IMR-90 (cell line): Measurements from ENCODE around the gene GPX4. TPM values are rescaled to one million over a fixed set of nuclear protein-coding genes. Genes with fewer than 3 reads are reported as not detected.

Experiments used
- ATAC-seq: fragments of 200-7000 bp; cut with Tn5 transposase; 2 replicates; pipeline ENCODE4 v1.9.1; 2020; ENCODE audit warnings: low read depth, mild to moderate bottlenecking, moderate library complexity
- BruUV-seq: library from RNA; stranded (reverse); fragments of 400-500 nt; replicated peaks from 2 replicates; lab custom pipeline; 2021; lab: Mats Ljungman, UMichigan
- CTCF ChIA-PET: fragments of 300-600 bp; formaldehyde crosslinking; extraction: SDS; loops from one replicate; lab custom pipeline; 2021; ENCODE audit warnings: antibody characterized with exemption; lab: Yijun Ruan, JAX
- POLR2A ChIA-PET: fragments of 300-600 bp; sonication (Branson Sonifier 250); formaldehyde crosslinking; loops from one replicate; lab custom pipeline; 2022; ENCODE audit warnings: antibody characterized with exemption; ENCODE audit not compliant: unreplicated experiment; lab: Charles Lee
- DNase-seq: peaks from one replicate; pipeline ENCODE4 v3.0.0; 2013
- H2AFZ ChIP-seq: replicated peaks from 2 replicates; pipeline ENCODE3; 2013; ENCODE audit warnings: low read length, mild to moderate bottlenecking; ENCODE audit not compliant: poor library complexity
- H2AK5ac ChIP-seq: 2 replicates; pipeline ENCODE4 v1.6.1; 2013; ENCODE audit warnings: low read depth, low read length, inconsistent platforms
- H2AK9ac ChIP-seq: replicated peaks from 2 replicates; pipeline ENCODE3; 2013; ENCODE audit warnings: mild to moderate bottlenecking, low read depth, low read length, moderate library complexity; ENCODE audit not compliant: poor library complexity
- H2BK120ac ChIP-seq: 2 replicates; pipeline ENCODE4 v1.6.1; 2013; ENCODE audit warnings: low read depth, low read length, inconsistent platforms
- H2BK15ac ChIP-seq: 3 replicates; pipeline ENCODE4 v1.6.1; 2013; ENCODE audit warnings: low read depth, low read length, inconsistent platforms
- H2BK20ac ChIP-seq: 2 replicates; pipeline ENCODE4 v1.6.1; 2013; ENCODE audit warnings: low read depth, mild to moderate bottlenecking, inconsistent platforms, low read length, moderate library complexity
- H2BK5ac ChIP-seq: 2 replicates; pipeline ENCODE4 v1.6.1; 2013; ENCODE audit warnings: mild to moderate bottlenecking, low read depth, low read length, inconsistent platforms; ENCODE audit not compliant: poor library complexity, severe bottlenecking
- H3K14ac ChIP-seq: replicated peaks from 2 replicates; pipeline ENCODE4 v1.6.1; 2013; ENCODE audit warnings: low read depth, low read length, inconsistent platforms
- H3K18ac ChIP-seq: 2 replicates; pipeline ENCODE4 v1.6.1; 2013; ENCODE audit warnings: low read depth, low read length, control low read depth
- H3K23ac ChIP-seq: 2 replicates; pipeline ENCODE4 v1.6.1; 2013; ENCODE audit warnings: low read depth, low read length, inconsistent platforms
- H3K27ac ChIP-seq: 2 replicates; pipeline ENCODE4 v1.5.1; 2013; ENCODE audit warnings: mild to moderate bottlenecking, control low read depth, low read length; ENCODE audit not compliant: insufficient read depth
- H3K27me3 ChIP-seq: 2 replicates; pipeline ENCODE4 v1.6.1; 2013; ENCODE audit warnings: low read length; ENCODE audit not compliant: control insufficient read depth, insufficient read depth
- H3K36me3 ChIP-seq: 2 replicates; pipeline ENCODE4 v1.6.1; 2013; ENCODE audit warnings: low read length, mixed read lengths; ENCODE audit not compliant: control insufficient read depth, insufficient read depth
- H3K4ac ChIP-seq: 2 replicates; pipeline ENCODE4 v1.6.1; 2013; ENCODE audit warnings: low read depth, low read length, inconsistent platforms
- H3K4me1 ChIP-seq: 2 replicates; pipeline ENCODE4 v1.6.1; 2013; ENCODE audit warnings: low read length, mixed read lengths; ENCODE audit not compliant: control insufficient read depth, insufficient read depth
- H3K4me2 ChIP-seq: 2 replicates; pipeline ENCODE4 v1.6.1; 2013; ENCODE audit warnings: low read depth, mild to moderate bottlenecking, control low read depth, low read length, moderate library complexity
- H3K4me3 ChIP-seq: 2 replicates; pipeline ENCODE4 v1.5.1; 2013; ENCODE audit warnings: low read depth, mild to moderate bottlenecking, control low read depth, low read length, moderate library complexity; ENCODE audit not compliant: insufficient read depth
- H3K56ac ChIP-seq: 2 replicates; pipeline ENCODE4 v1.6.1; 2013; ENCODE audit warnings: low read length, inconsistent platforms; ENCODE audit not compliant: insufficient read depth; ENCODE audit errors: extremely low read depth
- H3K79me1 ChIP-seq, 2 experiments: 2 replicates each; pipeline ENCODE4 v1.6.1; 2013; ENCODE audit warnings: low read length in 2 of 2, inconsistent platforms in 1 of 2, low read depth in 1 of 2
- H3K9ac ChIP-seq: 2 replicates; pipeline ENCODE4 v1.6.1; 2013; ENCODE audit warnings: low read depth, low read length, control low read depth
- H3K9me1 ChIP-seq: 2 replicates; pipeline ENCODE4 v1.6.1; 2013; ENCODE audit warnings: low read length, inconsistent platforms; ENCODE audit not compliant: insufficient read depth
- H3K9me3 ChIP-seq: 2 replicates; pipeline ENCODE4 v1.6.1; 2013; ENCODE audit warnings: low read length; ENCODE audit not compliant: control insufficient read depth, insufficient read depth
- H4K20me1 ChIP-seq: 2 replicates; pipeline ENCODE4 v1.6.1; 2013; ENCODE audit warnings: low read length, inconsistent platforms; ENCODE audit not compliant: insufficient read depth
- H4K5ac ChIP-seq: 2 replicates; pipeline ENCODE4 v1.6.1; 2013; ENCODE audit warnings: mild to moderate bottlenecking, low read depth, low read length, control low read depth
- H4K8ac ChIP-seq, 2 experiments: 2 replicates each; pipeline ENCODE4 v1.6.1; 2013; ENCODE audit warnings: low read depth in 2 of 2, low read length in 2 of 2, control low read depth in 1 of 2, inconsistent platforms in 1 of 2
- H4K91ac ChIP-seq: 2 replicates; pipeline ENCODE4 v1.6.1; 2013; ENCODE audit warnings: low read depth, low read length, inconsistent platforms; ENCODE audit not compliant: insufficient read depth
- CHD1 ChIP-seq: IDR thresholded peaks from 2 replicates; pipeline ENCODE4 v1.6.1; 2012; ENCODE audit warnings: low read depth, low read length, improper control_type of control experiment
- MAZ ChIP-seq: IDR thresholded peaks from 2 replicates; pipeline ENCODE4 v1.6.1; 2012; ENCODE audit warnings: low read depth, mild to moderate bottlenecking, low read length, improper control_type of control experiment, moderate library complexity, borderline replicate concordance
- MXI1 ChIP-seq: IDR thresholded peaks from 2 replicates; pipeline ENCODE4 v1.6.1; 2012; ENCODE audit warnings: low read depth, mild to moderate bottlenecking, low read length, moderate library complexity, borderline replicate concordance
- POLR2A ChIP-seq: IDR thresholded peaks from 2 replicates; pipeline ENCODE4 v1.6.1; 2012; ENCODE audit warnings: mild to moderate bottlenecking, low read depth, low read length
- RAD21 ChIP-seq: IDR thresholded peaks from 2 replicates; pipeline ENCODE4 v1.6.1; 2012; ENCODE audit warnings: low read length, improper control_type of control experiment
- WGBS, 2 experiments: methylation state at CpG; one replicate each; pipeline versions ENCODE4 v1.1.5 to v1.1.7; 2013; ENCODE audit warnings: missing lambda C conversion rate in 2 of 2; ENCODE audit not compliant: insufficient read length in 1 of 2; ENCODE audit errors: extremely low coverage in 2 of 2; 5-methylcytosine and 5-hydroxymethylcytosine counted together
- dilution Hi-C: fragments of 300-500 bp; cut with HindIII; formaldehyde crosslinking; loops from one replicate; pipeline ENCODE4 v1.14.3; 2018; ENCODE audit warnings: low sequenced_read_pairs; ENCODE audit not compliant: unreplicated experiment
- in situ Hi-C: fragments of 300-500 bp; cut with MboI; formaldehyde crosslinking; loops from 3 replicates; pipeline ENCODE4 v1.14.3; 2019; ENCODE audit warnings: low sequenced_read_pairs, inconsistent platforms, mixed read lengths
- intact Hi-C: fragments of 100-400 bp; cut with micrococcal nuclease; formaldehyde crosslinking; loops from 2 replicates; pipeline ENCODE4 v1.10.0; 2022
- polyA plus RNA-seq, 3 experiments: library from polyadenylated mRNA; depleted of rRNA; stranded (reverse); fragments of >200 nt; gene quantifications; 2 replicates each; pipeline ENCODE4 v1.2.3, GENCODE V29; 2012; ENCODE audit warnings: low replicate concordance in 1 of 3
- total RNA-seq: library from RNA; depleted of rRNA; stranded (reverse); fragments of >200 nt; gene quantifications from 2 replicates; pipeline ENCODE4 v1.2.3, GENCODE V29; 2012
- TF ChIP-seq, protein P1 (sequence below): fragments of 150-350 bp; IDR thresholded peaks from 2 replicates; pipeline ENCODE4 v1.6.1; 2017; ENCODE audit warnings: mild to moderate bottlenecking, antibody characterized with exemption, low read length, low read depth

GPX4 gene
- total and polyA plus RNA-seq, 2 of the 4 experiments (the other 2 are of a cell fraction): 357 to 1,083 TPM

DNA sequence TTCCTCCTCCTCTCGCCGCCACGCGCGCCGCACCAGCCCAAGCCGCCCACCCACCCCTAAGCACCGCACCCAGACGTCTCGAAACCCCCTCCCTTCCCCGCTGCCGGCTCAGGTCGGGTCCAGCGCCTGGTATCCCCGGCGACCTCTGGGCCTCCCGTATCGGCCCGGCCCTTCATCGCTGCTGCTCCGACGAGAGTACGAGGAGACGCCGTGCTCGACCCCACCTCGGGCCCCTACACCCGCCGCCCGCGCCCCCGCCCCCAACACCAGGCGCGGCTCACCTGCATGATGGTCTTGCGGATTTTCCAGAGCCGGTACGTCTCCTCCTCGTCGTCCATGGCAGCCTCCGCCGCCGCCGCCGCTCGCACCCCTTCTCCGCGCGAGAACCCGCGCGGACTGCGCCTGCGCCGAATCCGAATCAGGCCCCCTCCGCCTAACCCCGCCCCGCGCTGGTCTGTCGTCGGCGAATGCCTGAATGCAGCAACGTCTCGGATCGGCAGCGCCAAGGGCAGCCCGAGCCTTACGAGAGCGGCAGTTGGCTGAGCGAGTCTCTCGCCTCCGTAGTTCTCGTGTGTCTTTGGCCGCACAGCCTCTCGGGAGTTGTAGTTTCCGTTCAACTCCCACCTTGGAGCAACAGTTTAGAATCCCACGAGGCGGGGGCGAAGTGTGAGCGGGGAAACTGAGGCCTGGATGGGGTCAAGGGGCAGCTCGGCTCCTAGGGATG, 8.7 kb upstream of the GPX4 start, which contains the start of gene POLR2E:
POLR2E (minus strand) TSS at position 398 of the 724 bp plus-strand sequence; CDS start at position 338, 60 bp downstream.
- Histone ChIP-seq H2BK15ac (0 out of 3 replicates have a peak within 1 kb of the TSS, but pooled peaks have one; percentile 1), H3K79me1 (peaks cover 3 to 35% of the 10 kb centered on the region in 2 experiments; a peak in 2 of 4 replicates), H3K56ac (peak within 1 kb of the TSS; percentile 66), H3K36me3 (peaks cover 19% of the 10 kb centered on the region; the same call in 1 of the 2 replicates), H3K14ac (peak within 1 kb of the TSS; percentile 84), H4K5ac (peak within 1 kb of the TSS; percentile 28), H3K23ac (peak within 1 kb of the TSS; percentile 87), H2BK120ac (peak within 1 kb of the TSS; percentile 75; the same call in 1 of the 2 replicates), H3K4me3 (peak within 1 kb of the TSS; percentile 97), H2BK5ac (peak within 1 kb of the TSS; percentile 20), H3K4me2 (peak within 1 kb of the TSS; percentile 78), H4K8ac (peak within 1 kb of the TSS in 1 of 2 experiments; percentile 91; a peak in 3 of 4 replicates), H2AFZ (peak within 1 kb of the TSS; percentile 89), H2BK20ac (no peak within 1 kb of the TSS), H3K9me3 (peaks cover 3% of the 10 kb centered on the region), H4K91ac (peak within 1 kb of the TSS; percentile 29; the same call in 1 of the 2 replicates), H3K27me3 (no peaks in the 10 kb centered on the region), H3K9ac (peak within 1 kb of the TSS; percentile 95), H3K9me1 (peaks cover 13% of the 10 kb centered on the region), H2AK5ac (peak within 1 kb of the TSS; percentile 95), H3K18ac (no peak within 1 kb of the TSS), H3K4me1 (peaks cover 12% of the 10 kb centered on the region), H3K4ac (peak within 1 kb of the TSS; percentile 75), H2AK9ac (peak within 1 kb of the TSS; percentile 96), H4K20me1 (peaks cover 23% of the 10 kb centered on the region), H3K27ac (peak within 1 kb of the TSS; percentile 57)
- ChIA-PET CTCF (no interaction called here), POLR2A (no interaction called here)
- peak; percentile 98 for DNase-seq
- WGBS, 2 experiments: 0% methylated on average over 56 of the region's 81 CpGs; no CpG with 5 or more reads in 1 of the 2 experiments
- peak; percentile 68; the same call in 1 of the 2 replicates for TF ChIP-seq POLR2A
- no peak for TF ChIP-seq MXI1
- TF ChIP-seq, protein P1, sequence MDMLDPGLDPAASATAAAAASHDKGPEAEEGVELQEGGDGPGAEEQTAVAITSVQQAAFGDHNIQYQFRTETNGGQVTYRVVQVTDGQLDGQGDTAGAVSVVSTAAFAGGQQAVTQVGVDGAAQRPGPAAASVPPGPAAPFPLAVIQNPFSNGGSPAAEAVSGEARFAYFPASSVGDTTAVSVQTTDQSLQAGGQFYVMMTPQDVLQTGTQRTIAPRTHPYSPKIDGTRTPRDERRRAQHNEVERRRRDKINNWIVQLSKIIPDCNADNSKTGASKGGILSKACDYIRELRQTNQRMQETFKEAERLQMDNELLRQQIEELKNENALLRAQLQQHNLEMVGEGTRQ: no peak
- no peak for TF ChIP-seq CHD1
- TF ChIP-seq MAZ: peak; percentile 87; the same call in 1 of the 2 replicates
- TF ChIP-seq RAD21: peak; percentile 19; the same call in 1 of the 2 replicates
- no TSS peak for BruUV-seq
- dilution Hi-C loops: no loop called here
- peak; percentile 99 for ATAC-seq
- in situ Hi-C loops: no loop called here
- intact Hi-C loops: loop anchor here (2.0 kb wide), 1 partner anchor 54 kb away; the partner anchor contains the start of gene ABCA7
